Breast epithelium (tissue), 3 donors: Measurements from ENCODE around the gene PKD2.
A peak's percentile ranks its signal among the peaks of the same experiment; 100 is the strongest.

Source experiments
- POLR2A ChIP-seq: fragments of 450-650 bp; IDR thresholded peaks from one replicate; pipeline ENCODE4 v1.6.1; 2016; ENCODE audit warnings: antibody characterized with exemption, mild to moderate bottlenecking, moderate library complexity
- POLR2AphosphoS5 ChIP-seq, 3 donors: sonication (generic); formaldehyde crosslinking; IDR thresholded peaks; one replicate each; pipeline ENCODE4 v1.6.1; 2017; ENCODE audit warnings: antibody characterized with exemption in 3 of 3
- TF ChIP-seq, protein P1 (sequence below), 3 donors: fragments of 450-650 bp; IDR thresholded peaks; one replicate each; pipeline ENCODE4 v1.5.1; 2016 to 2017; ENCODE audit warnings: antibody characterized with exemption in 3 of 3, mild to moderate bottlenecking in 3 of 3, moderate library complexity in 3 of 3

DNA sequence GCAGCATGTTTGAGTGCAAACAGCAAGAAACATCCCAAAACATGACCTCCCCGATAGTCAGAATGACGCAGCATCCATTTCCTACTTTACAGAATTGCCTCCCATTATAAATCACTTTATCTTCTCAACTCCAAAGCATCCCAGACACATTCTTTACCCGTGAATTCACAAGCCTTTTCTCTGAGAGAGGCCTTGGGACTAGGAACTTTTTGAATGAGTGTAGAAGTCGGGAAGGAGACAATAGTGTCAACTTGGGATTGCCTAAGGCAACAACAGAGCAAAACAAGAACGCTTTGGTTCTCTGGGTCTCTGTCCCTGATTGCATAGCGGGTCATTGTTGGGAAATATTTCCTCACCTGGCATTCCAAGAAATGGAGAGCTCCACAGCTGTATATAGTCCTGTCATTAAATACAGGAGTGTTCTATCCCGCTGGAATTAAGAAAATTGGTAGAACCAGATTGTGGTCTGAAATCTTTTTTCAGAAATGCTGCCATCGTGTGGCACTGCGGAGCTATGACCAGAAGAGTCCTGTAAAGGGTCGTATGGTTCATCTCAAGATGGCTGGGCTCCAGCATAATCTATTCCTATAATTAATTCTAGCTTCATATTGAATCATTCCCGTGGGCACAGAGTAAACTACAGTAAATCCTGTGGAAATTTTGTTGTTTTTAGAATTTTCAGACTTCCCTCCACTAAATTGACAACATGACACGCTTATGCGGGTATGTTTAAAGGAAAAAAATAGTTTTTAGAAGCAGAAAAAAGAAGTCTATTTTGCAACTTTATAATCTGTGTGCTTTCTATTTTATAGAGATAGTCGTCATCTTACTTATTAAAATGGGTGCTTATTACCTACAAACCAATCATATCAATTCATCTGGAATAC lies 33.9 kb upstream of the PKD2 start:
- TF ChIP-seq, protein P1, sequence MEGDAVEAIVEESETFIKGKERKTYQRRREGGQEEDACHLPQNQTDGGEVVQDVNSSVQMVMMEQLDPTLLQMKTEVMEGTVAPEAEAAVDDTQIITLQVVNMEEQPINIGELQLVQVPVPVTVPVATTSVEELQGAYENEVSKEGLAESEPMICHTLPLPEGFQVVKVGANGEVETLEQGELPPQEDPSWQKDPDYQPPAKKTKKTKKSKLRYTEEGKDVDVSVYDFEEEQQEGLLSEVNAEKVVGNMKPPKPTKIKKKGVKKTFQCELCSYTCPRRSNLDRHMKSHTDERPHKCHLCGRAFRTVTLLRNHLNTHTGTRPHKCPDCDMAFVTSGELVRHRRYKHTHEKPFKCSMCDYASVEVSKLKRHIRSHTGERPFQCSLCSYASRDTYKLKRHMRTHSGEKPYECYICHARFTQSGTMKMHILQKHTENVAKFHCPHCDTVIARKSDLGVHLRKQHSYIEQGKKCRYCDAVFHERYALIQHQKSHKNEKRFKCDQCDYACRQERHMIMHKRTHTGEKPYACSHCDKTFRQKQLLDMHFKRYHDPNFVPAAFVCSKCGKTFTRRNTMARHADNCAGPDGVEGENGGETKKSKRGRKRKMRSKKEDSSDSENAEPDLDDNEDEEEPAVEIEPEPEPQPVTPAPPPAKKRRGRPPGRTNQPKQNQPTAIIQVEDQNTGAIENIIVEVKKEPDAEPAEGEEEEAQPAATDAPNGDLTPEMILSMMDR (IDR thresholded peaks at IDR 0.05), result peak; percentile 56 to 74 (median 60)
- TF ChIP-seq POLR2AphosphoS5 (IDR thresholded peaks at IDR 0.05) (peak in 1 of 3 donors; percentile 13), POLR2A (no peak)
